Stimulated activated CD8-positive, alpha-beta memory T cell treated with anti-CD3 and anti-CD28 coated beads, Interleukin-2, amount 100 ng/mL, for 1 hour (primary cell): ENCODE results near the gene CAMKMT.

Source experiments
- DNase-seq, 2 donors: peaks; one replicate each; pipeline ENCODE4 v3.0.0-alpha.2; 2020; ENCODE audit warnings: low read depth in 2 of 2

CAMKMT gene

GRCh38 chr2:44741507-44741906, 379.8 kb downstream of the CAMKMT start:
- no peak for DNase-seq

DNA sequence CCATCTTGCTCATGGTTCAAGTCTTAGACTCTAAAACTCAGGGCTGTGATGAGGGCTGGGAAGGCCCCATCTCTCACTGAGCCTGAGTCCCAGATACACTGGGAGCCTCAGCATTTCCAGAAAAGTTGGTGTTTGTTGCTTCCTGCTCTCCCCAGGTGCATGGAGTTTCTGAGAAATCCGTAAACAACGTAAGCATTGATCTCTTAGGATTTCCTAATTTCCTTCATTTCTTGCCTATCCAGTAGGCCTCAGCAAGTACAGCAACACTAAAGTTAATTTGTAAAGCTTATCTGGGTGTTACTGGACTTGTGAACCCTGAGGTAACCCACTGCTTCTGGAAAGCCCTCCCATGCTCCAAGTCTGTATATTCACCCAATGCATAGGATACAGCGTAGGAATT, 380.3 kb downstream of the CAMKMT start:
- DNase-seq = no peak

DNA sequence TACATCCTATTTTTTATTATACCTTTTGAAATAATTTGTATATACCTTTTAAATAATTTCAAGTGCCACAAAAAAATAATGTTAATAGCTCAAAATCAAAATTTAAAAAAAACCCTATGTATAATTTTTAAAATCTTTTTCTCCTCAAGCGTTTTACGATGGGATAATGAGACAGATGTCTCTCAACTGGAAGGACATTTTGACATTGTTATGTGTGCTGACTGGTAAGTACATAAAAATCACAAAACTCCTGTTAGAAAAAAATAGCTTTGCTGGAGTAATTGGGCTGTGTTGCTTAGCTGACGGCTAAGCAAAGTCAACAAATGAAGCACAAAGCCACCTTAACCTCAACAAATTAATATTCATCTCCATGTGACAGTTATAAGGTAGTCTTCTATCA, 381.7 kb downstream of the CAMKMT start:
- no peak for DNase-seq

GRCh38 chr2:44744961-44745892, 383.5 kb downstream of the CAMKMT start:
- no peak for DNase-seq

DNA sequence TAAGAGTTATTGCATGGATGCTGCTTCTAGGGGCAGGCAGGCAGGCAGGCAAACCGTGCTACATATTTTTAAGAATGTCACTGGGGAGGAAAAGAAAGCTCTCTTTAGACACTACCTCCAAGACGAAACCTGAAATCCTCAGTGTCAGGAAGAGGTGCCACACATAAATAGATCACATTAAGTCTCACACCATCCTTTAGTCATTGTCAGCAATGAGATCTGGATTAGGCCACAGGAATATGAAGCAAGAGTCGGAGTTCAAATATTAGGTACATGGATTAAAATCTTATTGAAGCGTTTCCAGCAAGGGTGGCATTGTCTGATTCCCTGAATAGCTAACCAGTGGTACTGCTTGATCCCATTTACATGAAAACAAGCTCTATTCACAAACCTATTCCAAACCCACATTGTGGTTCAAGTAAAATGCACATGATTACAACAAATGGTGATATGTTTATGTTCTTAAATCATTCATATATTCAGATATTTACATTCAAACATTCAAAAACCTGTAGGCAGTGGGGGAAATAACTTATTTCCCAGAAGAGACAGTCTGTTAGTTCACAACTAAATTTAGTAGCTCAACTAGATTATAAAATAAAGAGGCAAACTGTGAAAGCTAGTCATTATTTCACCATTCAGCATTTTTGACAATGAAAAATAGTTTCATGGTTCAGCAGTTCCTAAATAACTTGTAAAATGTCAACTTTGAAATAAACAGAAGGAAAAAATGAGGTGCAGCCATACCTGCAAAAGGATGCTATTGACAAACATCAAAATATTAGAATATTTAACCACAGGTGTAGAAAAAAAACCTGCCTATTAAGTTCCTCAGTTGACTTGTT, 384.4 kb downstream of the CAMKMT start:
- no peak for DNase-seq

DNA sequence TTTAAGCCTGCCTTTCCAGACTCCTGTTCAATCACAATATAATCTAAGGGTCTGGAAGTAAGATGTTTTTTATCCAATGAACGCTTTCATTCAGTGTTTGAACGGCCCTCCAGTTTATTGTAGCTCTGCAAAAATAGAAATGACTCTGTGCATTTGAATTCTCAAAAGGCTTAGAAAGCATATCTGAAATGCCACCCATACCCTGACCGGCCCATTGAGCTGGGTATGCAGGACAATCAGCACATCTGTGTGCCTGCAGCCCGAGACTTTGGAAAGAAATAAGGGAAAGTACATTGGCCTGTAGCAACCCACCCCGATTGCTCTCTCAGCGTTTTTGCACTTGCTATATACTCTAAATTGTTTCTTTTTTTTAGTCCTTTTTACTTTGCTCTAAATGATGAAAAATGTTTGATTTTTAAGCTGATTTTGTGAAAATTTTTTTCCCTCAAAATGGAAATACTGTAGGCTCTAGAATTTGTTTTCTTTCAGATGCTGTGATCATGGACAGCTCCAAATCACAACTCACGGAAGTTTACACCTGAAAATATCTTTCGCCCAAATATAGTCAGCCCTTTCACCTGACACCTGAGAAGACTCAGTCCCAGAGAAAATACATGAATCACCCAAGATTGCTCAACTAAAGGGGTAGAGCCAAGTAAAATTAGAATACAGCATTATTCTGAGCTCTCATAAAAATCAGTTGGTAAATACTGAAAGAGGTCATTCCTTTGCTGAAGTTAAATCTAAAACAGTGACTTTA, 385.3 kb downstream of the CAMKMT start:
- DNase-seq = no peak

DNA sequence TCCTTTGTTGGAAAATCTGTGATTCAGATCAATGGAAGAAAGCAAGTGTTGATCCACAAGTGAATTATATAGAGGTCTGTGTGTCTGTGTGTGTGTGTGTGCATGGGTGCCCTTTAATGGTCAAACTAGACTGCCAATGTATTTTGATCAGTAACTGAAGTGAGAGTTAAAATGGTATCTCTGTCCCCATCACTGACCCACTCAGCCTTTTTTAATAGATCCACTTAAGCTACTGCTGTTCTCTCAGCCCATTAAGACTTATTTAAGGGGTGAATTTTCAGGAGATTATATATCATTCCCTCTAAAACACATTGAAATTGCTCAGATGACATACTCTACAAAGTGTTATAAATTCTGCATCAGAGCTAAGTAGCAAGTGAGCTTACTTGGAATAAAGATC, 386.0 kb downstream of the CAMKMT start:
- DNase-seq = no peak

- DNase-seq = no peak
These were observed 390.2 kb downstream of the CAMKMT start for GRCh38 chr2:44751754-44752479.

DNA sequence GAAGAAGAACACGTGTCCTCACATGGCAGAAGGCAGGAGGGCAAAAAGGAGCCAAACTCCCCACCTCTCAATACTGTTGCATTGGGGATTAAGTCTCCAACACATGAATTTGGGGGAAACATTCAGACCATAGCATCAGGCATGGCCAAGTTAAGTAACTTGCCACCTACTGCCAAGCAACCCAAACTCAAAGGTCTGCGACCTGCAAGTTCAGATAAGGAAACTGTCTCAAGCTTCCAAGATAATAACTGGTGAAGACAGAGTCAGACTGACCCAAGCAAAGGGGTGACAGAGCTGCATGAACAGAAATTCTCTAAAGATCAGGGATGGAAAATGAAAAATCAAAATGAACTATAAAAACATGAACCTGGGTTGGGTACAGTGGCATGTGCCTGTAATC, 391.0 kb downstream of the CAMKMT start:
- no peak for DNase-seq

DNA sequence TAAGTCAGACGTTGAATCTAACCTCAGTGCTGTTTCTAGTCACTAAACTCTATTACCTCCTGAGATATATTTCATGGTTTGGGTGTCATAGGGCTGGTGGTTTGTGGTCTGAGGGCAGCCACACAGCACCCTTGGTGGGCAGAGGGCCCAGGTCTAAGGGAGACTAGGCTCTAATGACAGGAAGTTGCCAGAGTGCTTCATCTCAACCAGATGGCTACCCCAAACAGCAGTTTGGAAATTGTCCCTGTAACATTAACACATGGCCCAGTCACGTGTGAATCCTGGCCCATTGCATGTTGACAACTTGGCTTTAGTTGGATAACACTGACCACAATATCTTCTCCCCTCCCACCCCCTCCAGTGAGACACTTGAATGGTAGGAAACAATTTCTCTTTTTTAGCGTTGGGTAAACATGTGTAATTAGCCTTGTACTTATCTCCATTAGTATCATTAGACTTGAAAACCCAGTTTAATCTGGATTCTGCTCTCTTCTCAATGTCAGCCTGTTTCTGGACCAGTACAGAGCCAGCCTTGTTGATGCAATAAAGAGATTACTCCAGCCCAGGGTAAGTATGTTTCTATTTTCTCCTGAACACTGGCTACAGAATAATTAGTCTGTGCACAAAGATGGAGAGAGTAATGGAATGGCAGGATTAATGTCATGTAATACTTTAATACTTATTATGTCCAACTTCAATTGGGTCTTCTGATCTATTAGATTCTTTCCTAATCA, 392.0 kb downstream of the CAMKMT start:
- DNase-seq = no peak

GRCh38 chr2:44758591-44758990, 396.8 kb downstream of the CAMKMT start:
- no peak for DNase-seq

GRCh38 chr2:44759823-44760222, 398.1 kb downstream of the CAMKMT start:
- DNase-seq = no peak

DNA sequence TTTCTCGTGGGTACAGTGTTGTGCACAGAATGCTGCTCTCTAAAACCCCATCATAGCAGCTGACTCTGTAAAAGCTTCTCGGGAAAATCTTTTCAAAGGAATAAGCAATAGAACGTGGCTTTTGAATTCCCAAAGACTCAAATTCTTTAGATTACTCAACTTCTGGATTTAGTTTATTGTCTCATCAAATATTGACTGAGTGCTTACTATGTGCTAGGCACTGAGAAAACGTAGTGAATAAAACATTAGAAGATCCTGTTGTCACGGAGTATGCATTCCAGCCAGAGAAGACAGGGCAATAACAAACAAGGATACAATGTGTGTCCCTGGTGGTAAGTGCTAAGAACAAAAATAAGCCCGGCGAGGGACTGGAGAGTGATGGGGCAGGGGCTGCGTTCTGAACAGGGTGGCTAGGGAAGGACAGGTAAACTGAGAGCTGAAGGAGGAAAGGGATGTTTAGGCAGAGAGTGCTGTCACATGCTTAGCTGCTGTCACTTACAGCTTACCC, 401.6 kb downstream of the CAMKMT start:
- DNase-seq = no peak

GRCh38 chr2:44766220-44766619, 404.5 kb downstream of the CAMKMT start:
- DNase-seq = no peak

GRCh38 chr2:44766777-44767176, 405.0 kb downstream of the CAMKMT start:
- DNase-seq = no peak

- DNase-seq = no peak
These were observed 405.9 kb downstream of the CAMKMT start for GRCh38 chr2:44767691-44768090.

DNA sequence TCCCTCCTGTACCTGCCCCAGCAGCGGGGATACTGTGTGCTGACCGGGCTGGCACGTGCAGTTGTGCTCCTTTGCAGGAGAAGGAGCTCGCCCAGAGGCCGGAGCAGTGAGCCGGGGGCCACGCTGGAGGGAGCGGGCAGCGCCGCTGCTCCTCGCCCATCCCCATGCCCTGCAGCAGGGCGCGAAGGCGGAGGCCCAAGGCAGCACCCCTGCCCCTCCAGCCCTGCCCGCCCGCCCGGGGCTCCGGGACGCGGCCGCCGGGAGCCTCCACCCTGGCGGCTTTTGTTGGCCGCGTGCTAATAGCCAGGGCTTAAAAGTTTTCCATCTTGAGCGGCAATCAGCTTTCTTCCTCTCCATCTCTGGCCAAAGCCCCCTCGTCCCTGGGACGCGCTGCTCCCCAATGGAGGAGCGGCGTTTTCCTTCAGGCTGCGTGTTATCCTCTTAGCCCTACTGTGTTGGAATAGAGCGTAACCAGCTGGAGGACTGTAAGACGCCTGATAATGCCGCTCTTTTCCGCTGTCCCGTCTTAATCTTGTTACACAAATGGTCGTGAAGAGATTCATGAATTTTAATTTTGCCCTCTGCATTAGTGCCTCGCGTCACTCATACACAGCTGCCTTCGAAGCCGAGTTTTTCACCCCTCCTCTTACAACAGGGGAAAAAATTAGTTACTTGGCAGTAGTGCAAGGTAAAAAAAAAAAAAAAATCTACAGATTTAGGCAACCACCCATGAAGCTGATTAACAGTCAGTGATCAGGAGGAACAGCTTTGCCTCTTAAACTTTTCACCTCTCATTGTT, 406.9 kb downstream of the CAMKMT start:
- no peak for DNase-seq

GRCh38 chr2:44769349-44770011, 407.7 kb downstream of the CAMKMT start:
- no peak for DNase-seq
